ENCODE results near the gene SPAG17.

SPAG17 gene

DNA sequence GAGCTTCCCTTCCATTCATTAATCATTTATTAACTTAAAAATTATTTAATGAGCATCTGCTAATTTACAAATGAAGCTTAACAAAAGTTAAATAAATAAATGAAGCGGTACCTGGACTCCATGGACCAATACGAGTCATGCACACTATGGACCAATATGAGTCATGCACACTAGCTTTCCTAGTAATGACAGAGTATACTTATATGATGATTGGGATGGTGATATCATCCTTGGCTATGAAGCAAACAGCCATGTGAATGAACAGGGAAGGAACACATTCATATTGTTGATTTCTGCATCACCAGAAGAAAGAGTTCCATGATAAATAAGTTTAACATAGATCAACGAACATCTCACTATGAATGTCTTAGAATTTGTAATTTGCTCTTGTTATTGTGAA is 109.9 kb downstream of the SPAG17 start:
- no peak for DNase-seq (ENCODE audit: low read depth)

DNA sequence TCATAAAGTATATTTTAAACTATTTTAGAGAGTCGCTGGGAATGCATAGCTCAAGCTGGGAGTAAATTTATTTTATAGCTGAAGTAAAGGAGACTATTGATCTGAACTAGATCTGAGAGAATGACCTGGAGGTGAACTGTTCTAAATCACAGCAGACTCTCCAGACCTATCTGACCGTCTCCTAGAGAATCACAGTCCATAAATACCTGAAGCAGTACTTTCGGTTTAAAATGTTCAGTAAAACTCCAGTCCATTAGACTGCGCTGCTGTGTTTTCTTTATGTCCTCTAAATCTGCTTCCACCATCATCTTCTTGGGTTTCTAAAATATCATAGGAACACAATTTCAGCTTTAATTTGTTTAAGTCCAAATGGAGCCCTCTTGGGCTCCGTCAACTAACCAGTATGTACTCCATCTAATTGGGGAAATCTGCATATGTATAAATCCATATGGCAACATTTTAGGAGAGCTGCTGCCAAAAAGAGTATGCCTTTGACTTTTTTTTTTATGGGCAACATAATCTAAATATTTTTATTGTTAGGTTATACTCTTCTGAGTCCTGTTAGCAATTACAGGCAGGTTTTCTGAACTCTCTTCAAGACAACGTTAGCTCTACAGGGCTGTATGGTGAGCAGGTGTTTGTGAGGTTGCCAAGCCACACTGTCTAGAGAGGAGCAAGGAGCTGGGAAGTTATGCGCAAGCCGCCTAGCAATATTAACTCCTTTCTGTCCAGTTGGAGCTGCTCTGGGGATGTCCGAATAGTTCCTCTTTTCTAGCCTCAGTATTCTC is 111.2 kb downstream of the SPAG17 start:
- no peak for DNase-seq (ENCODE audit: low read depth)

GRCh38 chr1:118049981-118050380 is 135.0 kb downstream of the SPAG17 start:
- DNase-seq (ENCODE audit: low read depth): no peak

DNA sequence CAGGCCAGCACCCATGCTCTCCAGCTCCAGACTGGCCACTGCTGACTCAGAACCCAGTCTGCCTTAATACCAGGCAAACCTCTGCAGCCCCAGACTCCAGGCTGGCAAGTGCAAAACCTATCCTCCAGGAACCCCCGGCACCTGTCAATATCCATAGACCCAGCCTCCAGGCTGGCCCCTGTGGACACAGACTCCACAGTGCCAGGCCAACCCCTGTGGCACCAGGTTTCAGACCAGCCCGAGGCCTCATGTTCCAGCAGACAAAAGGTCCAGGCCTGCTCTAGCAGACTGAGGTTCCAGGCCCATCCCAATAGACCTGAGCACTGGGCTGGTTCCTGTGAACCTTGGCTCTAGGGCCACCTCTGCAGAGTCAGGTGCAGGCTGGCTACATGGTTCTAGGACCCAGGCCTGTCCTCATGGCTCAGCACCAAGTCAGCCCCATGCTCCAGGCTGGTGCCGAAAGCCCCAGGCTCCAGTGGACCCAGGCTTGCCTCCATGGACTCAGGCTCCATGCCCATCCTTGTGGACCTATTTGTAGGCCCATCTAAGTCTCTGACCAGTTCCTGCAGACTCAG is 137.3 kb downstream of the SPAG17 start:
- no peak for DNase-seq (ENCODE audit: low read depth)

GRCh38 chr1:118047006-118047649 is 137.9 kb downstream of the SPAG17 start:
- no peak for DNase-seq (ENCODE audit: low read depth)

DNA sequence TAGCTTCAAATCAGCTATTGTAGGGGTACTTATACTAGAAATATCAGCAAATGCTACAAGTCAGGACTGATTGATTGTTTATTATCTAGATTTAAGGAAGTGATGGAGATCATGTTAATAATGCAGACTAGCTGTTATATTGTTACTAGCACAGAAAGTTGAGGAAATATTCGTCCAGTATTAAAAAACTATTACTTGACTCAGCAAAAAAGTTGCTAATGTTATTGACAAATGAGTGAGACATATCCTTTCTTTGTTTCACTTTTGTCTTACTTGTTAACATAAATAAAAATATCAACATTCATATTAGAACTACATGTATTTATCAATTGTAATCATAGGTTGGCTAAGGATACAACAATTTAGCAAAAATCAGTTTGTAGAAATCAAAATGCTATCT is 141.4 kb downstream of the SPAG17 start:
- DNase-seq (ENCODE audit: low read depth): no peak

DNA sequence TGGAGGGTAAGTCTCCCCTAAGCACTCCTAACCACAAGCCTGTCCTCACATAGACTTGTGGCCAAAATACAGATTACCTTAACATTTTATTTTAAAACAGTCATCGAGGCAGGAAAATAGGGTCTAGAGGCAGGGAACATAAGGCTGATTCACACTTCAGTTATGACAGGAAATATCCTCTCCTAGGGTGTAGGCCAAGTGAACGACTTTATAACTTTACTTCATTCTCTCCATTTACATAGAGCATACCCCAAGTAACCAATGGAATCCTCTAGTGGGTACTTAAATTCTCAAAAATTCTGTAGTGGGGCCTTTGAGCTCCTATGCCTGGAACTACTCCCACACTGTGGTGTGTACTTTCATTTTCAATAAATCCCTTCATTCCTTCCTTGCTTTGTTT is 142.5 kb downstream of the SPAG17 start:
- DNase-seq (ENCODE audit: low read depth): no peak

- DNase-seq (ENCODE audit: low read depth): no peak
Measured at GRCh38 chr1:118039170-118039569, 145.9 kb downstream of the SPAG17 start.

GRCh38 chr1:118032883-118033282 is 152.1 kb downstream of the SPAG17 start:
- no peak for DNase-seq (ENCODE audit: low read depth)

DNA sequence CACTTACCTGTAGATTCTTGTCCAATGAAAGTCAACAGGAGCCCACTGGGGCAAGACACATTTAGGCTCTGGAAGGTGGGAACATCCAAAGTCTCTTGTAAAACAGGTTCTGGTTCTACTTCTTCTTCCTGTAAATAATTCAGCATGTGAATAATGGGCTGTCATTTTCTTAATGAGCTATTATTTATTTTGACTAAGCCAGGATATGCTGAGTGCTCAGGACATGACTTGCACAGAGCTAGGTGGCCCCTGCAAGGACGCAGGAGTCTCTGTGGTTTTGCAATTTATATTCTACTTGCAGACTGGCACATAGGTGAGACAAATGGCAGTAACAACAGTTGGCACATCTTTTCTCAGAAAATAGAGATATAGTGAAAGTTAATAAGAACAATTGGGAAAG is 156.8 kb downstream of the SPAG17 start:
- no peak for DNase-seq (ENCODE audit: low read depth)

- DNase-seq (ENCODE audit: low read depth): no peak
Measured at GRCh38 chr1:118023199-118023598, 161.8 kb downstream of the SPAG17 start.

GRCh38 chr1:118021668-118022067 is 163.4 kb downstream of the SPAG17 start:
- DNase-seq (ENCODE audit: low read depth): no peak

GRCh38 chr1:118018060-118018459 is 167.0 kb downstream of the SPAG17 start:
- DNase-seq (ENCODE audit: low read depth): no peak

DNA sequence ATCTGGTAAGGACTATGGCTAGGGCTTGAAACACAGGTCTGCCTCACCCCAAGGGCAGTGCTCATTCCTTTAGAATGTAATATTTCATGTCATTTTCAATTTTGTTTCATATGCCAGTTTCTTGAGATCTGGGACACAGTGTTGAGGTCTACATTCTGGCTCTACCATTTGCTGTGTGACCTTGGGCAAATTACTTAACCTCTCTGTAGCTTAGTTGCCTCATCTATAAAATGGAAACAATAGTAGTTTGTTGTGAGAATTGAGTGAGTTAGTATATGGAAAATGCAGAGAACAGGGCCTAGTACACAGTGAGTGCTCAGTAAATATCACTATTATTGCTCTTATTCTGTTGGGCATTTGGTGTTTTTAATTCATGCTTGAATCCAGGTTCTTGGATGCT is 171.1 kb downstream of the SPAG17 start:
- no peak for DNase-seq (ENCODE audit: low read depth)

GRCh38 chr1:118013336-118013735 is 171.7 kb downstream of the SPAG17 start:
- DNase-seq (ENCODE audit: low read depth): no peak

GRCh38 chr1:118012515-118013124 is 172.4 kb downstream of the SPAG17 start:
- DNase-seq (ENCODE audit: low read depth): no peak

DNA sequence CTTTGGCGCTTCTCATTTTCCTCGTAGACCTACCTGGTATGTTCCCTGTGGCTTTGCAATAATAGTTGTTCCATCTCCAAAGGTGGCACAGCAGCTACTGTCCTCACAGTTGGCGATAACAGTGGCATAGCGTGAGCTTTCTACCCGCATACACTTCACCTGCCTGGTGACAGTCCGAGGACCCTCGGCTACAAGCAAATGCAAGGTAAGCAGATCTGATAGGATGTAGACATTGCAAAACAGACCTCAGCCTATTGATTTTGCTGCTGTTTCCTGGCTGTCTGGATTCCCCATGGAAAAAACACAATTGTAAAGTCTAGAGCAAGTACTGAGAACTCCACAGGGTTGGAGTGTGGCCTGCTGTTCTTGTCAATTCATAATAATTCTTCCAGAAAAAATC is 177.0 kb downstream of the SPAG17 start:
- DNase-seq (ENCODE audit: low read depth): no peak

GRCh38 chr1:118007391-118007790 is 177.6 kb downstream of the SPAG17 start:
- DNase-seq (ENCODE audit: low read depth): no peak

DNA sequence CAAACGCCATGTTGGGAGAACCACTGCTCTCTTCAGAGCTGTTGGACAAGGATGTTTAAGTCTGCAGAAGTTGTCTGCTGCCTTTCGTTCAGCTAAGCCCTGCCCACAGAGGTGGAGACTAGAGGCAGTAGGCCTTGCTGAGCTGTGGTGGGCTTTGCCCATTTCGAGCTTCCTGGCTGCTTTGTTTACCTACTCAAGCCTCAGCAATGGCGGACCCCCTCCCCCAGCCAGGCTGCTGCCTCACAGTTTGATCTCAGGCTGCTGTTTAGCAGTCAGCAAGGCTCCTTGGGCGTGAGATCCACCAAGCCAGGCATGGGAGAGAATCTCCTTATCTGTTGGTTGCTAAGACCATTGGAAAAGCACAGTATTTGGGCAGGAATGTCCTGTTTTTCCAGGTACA is 180.7 kb downstream of the SPAG17 start:
- DNase-seq (ENCODE audit: low read depth): no peak

GRCh38 chr1:117985973-117986372 is 199.1 kb downstream of the SPAG17 start:
- no peak for DNase-seq (ENCODE audit: low read depth)

GRCh38 chr1:117985239-117985638 is 199.8 kb downstream of the SPAG17 start:
- DNase-seq (ENCODE audit: low read depth): no peak

- DNase-seq (ENCODE audit: low read depth): no peak
Measured at GRCh38 chr1:117981455-117982192, 203.4 kb downstream of the SPAG17 start.

Data from stimulated activated CD8-positive, alpha-beta memory T cell treated with anti-CD3 and anti-CD28 coated beads, Interleukin-12 subunit alpha, Interleukin-12 subunit beta, amount 100 ng/mL, for 4 hours (primary cell).